DMS79 (cell line): ENCODE results near the gene YKT6.
"Not testable (repeated sequence)": the region's sequence is repeated elsewhere in the genome, so short reads cannot be mapped to it uniquely, and the experiment has no call there.

Experiments
- DNase-seq: peaks from one replicate; lab custom pipeline; 2025; lab: John Stamatoyannopoulos, UW

The YKT6 gene

DNA sequence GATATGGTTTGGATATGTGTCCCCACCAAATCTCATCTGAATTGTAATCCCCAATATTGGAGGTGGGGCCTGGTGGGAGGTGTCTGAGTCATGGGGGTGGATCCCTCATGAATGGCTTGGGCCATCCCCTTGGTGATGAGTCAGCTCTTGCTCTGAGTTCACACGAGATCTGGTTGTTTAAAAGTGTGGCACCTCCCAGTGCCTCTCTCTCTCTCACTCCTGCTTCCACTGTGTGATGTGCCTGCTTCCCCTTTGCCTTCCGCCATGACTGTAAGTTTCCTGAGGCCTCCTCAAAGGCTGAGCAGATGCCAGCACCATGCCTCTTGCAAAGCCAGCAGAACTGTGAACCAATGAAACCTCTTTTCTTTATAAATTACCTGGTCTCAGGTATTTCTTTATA, 6.7 kb upstream of the YKT6 start:
- DNase-seq, result no peak

DNA sequence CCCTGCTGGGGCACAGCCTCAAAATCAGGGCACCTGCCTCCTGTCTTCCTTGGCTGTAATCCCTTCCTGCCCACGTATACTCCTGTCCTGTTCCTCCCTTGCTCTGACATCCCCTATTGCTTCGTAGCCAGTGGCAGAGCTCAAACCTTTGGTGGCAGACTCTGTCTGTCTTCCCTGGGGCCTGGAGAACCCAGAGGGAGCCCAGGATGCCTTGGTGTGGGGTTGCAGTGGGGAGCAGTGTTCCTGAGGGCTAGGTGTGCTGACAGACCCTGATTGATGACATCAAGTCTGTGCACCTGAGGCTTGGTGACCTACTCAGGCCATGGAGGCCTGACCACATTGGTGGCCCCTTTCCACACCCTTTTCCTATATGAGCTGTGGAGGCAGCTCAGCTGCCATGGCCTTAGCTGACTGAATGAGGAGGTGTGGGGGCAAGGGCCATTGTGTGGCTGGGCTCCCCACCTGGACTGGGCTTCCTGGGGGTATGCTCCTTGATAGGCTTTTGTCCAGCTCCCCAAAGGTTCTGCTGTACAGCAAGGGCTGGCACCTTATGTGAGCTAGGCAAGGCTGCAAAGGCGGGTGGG, 6.1 kb upstream of the YKT6 start:
- DNase-seq, result no peak

GRCh38 chr7:44195889-44196288, 4.9 kb upstream of the YKT6 start:
- DNase-seq, result no peak

DNA sequence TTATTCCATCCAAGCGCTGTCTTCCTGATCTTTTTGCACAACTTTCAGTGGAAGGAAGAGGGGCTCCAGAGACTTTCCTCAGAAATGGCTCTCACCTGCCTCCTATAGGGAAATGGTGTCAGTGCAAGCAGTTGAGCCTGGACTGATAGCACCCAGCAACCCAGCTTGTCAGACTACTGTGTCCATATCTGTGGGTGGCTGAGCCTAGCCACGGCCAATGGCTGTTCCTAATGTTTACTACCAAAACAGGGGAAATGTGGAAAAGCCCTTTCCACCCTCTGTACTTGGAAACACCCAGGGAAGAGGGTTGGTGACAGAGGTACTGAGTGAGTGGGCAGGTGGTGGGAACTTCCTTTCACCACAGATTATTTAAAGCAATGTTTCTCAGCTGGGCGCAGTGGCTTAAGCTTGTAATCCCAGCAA, 4.3 kb upstream of the YKT6 start:
- peak; percentile 18 for DNase-seq

DNA sequence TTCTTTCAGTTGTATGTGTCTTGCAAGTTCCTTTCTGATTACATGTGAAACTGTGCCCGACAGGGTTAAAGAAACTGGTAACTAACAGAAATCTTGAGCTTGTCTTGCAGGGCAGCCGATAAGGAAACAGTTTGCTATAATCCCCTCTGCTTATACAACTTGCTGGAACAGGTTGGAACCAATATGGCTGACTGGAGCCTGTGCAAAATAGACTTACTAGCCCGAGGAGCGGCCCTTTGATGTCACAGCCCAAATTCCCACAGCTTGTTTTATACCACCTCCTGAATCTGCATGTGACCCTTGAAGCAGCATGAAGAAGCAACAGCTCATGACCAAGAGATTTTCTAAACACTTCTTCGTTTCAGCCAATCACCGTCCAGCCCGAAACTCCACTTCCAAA, 3.3 kb upstream of the YKT6 start:
- DNase-seq, result no peak

GRCh38 chr7:44200163-44200562, 615 bp upstream of the YKT6 start:
- DNase-seq, result not testable (repeated sequence)

DNA sequence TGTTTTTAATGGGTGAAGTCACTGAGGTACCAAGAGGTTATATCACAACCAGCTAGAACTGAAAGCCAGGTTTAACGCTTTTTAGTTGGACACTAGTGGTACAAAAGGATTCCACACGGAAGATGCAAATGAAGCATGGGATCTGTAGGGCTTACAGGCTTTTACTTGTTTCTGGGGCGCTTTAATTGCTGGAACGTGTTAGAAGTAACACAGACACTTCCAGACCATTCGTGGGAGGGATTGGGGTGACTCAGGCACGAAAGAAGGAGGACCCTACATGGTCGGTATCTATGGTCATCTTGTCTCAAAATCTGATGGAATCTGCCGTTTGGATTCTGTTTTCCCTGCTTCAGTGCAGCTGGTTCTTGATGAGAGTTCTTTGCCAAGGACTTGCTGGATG, 1.0 kb downstream of the YKT6 start:
- no peak for DNase-seq

DNA sequence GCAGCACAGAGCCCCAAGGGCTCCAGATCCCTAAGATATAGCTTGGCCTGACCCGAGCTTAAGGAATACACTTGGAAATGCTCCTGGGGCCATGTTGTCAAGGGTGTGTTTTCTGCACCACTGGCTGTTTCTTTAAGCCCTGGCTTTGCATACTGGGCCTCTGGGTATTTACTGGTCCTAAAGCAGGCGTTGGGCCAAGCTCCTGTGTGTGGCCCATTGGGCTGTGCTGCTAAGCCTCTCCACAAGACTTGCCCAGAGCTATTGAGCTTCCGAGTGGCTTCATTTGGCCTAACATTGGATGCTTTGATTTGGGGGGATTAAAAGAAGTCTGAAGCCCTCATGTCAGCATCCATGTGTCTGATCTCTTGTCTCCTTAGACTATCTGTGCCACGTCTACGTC, 5.2 kb downstream of the YKT6 start:
- DNase-seq, result no peak

DNA sequence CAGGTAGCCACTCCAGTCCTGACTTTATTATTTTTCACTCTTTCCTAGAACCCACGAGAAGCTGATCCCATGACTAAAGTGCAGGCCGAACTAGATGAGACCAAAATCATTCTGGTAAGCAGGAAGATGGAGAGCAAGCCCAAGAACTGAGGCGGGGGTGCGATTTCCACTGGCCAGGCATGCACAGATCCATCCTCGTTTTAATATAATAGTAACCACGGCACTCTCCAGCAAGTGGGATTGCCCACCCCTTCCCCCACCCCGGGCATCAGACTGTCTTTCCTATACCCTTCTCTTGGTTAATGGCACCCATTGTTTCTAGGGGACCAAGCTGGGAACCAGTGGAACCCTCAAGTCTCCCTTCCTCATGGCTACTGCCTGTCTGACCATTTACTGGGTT, 7.3 kb downstream of the YKT6 start:
- no peak for DNase-seq

- no peak for DNase-seq
Measured at GRCh38 chr7:44210107-44210506, 9.3 kb downstream of the YKT6 start.

- DNase-seq, result no peak
Measured at GRCh38 chr7:44211126-44211675, 10.4 kb downstream of the YKT6 start.

- DNase-seq, result no peak
Measured at GRCh38 chr7:44212018-44212417, 11.2 kb downstream of the YKT6 start.

- DNase-seq, result no peak
Measured at GRCh38 chr7:44212581-44213184, 11.9 kb downstream of the YKT6 start.

DNA sequence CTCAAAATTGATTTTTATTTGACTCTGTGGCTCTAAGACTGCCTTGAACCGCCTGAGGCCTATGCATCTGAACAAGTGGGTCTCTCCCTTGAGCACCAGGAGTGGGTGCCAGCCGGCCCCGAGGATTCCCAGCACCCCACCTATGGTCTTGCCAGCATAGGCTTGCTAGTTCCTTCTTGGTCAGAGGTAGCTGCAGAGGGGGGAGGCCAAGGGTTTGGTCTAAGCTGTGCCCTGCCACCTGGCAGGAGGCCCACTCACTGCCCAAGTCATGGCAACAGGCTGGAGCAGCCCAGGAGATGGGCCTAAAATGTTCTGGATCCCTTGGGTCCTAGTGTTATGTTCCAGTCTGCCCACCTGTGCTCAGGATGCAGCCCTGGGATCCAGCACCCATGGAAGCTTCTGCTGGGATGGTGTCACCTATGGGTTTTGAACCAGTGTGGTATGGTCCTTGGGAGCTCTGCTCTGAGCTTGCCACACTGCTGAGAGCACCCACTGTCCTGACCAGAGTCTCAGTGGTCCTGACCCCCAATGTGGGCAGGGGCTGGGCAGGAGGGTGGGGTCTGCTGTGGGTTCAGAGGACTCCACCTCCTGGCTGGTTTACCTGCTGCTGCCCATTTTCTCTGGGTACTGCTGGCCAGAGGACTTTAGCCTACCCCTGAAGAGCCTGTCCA, 12.6 kb downstream of the YKT6 start:
- no peak for DNase-seq

GRCh38 chr7:44213877-44214388, 13.2 kb downstream of the YKT6 start:
- no peak for DNase-seq

DNA sequence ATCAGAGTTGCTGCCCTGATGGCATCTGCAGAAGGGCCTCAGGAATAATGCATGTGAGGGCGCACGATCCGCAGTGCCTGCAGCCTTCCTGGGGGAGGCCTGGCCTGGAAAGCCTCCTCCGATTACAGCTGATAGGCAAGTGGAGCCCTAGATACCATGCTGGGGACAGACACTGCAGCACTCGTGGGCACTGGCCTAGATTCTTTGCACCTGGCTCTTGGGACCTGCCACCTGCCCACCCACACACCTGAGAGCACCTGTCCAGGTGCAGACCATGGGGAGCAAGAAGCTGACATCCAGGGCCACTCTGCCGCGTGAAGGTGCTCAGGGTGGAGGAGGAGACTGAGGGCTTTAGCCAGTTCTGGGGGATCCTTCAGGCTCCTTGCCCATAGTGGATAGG, 14.8 kb downstream of the YKT6 start:
- peak; percentile 73 for DNase-seq

GRCh38 chr7:44216019-44216418, 15.2 kb downstream of the YKT6 start:
- DNase-seq, result peak; percentile 73

DNA sequence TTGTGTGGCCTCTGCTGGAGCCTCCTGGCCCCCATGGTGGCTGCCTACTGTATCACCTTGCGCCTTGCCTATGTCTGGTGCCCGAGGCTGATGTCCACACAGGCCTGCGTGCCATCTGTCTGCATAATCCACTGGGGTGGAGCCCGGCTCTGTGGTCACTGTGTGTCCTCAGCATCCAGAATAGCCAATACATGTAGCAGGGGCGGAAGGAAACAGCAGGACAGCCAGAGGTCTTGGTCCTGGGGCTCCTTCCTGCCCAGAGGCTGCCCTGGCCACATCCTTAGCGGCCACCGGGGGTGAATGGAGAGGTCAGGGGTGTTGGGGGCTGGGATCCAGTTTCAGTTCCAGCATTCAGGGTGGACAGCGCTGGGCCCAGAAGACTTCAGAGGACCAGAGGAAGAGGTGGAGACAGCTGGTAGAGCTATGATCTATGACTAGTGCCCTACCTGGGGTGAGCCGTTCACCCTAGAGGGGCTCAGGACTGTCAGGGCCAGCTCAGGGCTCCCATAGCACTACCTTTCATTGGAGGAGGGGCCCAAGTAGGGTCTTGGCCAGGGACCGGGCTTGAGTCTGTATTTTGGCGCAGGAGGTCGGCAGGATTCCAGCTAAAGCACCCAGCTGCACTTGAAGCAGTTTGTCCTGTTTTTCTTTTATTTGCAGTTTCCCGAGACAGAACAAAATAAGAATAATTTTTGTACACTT, 15.9 kb downstream of the YKT6 start:
- DNase-seq, result no peak

- DNase-seq, result no peak
Measured at GRCh38 chr7:44217223-44217714, 16.5 kb downstream of the YKT6 start.

DNA sequence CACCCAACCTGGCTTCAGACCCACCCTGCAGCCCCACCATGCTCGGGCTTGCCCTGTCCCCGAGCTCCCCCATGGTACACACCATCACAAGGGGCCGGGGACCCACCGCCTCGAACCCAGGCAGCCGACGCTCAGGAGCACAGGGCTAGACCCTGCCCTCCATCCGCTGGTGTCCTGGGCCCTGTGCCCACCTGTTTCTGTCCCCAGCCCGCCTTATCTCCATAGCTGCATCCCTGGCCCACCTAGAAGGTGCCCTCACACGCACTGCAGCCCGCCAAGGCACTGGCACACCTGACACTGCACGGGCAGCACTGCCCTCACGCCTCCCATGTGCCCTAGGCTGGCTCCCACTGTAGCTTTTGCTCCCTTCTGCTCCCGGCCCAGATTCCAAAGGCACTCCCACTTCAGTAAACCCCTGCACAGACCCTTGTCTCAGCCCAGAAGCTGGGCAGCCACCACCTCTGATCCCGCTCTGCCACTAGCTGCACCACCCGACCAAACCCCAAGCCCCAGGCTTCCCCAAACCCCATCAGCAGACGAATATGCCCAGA, 17.1 kb downstream of the YKT6 start:
- no peak for DNase-seq

DNA sequence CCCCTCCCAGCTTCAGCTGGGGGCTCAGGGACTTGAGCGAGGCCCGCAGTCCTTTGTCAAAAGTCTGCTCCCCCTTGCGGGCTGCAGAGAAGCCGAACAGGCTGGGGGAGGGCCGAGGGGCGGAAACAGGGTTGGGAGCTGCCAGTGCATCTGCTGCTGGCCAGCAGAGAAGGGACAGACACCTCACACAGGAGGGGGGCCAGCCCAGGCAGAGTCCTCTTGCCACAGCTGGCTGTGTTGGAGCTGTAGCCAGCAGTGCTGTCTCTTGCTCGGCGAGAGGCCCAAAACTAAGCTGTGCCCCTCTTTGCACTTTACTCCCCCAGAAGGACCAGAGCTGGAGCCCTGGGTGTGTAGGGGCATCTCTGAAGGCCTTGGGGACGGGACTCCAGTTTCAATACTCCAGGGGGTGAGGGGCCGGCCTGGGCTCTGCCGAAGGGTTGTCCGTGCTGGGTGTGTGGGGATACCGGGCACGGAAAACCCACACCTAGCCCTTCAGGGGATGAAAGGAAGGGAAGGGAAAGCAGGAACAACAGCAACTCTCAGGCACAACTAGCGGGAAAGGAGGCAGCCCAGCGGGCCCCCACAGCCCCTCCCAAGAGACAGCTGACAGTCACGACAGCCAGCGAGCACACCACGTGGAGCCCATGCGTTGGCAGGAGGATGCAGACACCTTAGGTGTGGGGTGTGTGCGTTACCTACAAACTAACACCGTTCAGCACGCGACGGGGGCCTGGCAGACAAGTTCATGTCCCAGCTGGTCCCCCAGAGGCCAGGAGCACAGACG, 17.8 kb downstream of the YKT6 start:
- DNase-seq, result no peak
